Measurements from ENCODE around the gene INTS11. TPM values are rescaled to one million over a fixed set of nuclear protein-coding genes. Genes with fewer than 3 reads are reported as not detected.

INTS11 gene
- total and polyA plus RNA-seq, 2 of the 13 experiments (the other 11 are each of a cell fraction or from before 2014, with no cell fraction given), result 52.8 to 94.8 TPM

DNA sequence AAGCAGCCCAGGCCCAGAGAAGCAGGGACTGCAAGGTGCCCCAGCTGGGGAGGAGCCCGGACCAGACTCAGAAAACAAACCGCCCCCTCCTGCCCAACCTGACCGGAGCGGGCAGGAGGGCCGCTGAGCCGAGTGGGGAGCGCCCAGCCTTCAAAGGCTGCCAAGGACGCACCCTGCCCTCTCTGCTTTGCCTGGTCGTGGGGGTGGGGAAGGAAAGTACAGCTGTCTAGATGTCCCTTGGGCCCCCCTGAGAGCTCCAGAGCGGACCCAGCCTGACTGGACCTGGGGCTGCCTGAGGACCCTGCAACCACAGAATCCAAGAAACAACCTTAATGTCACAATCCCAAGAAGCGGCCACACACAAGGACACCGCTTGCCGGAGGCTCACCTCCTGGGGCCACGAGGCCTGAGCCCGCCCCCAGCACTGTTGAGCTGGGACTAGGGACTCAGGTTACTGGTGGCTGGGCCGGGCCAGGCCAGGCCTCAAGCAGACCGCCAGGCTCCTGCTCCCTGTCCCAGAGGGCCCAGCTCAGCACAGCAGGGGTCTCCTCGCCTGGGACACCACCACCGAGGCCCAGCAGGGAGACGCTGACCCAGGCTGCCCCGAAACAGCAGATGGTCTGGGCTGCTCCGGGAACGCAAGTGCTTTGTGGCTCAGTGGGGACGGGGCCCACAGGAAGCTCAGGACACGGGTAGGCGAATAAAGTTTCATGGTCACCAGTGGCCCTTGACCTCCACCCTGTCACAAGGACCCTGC, 23.4 kb upstream of the INTS11 start (continued):
- TF ChIP-seq ZNF274 (CRISPR knock-in tag; IDR thresholded peaks at IDR 0.05), result no peak
- no peak for TF ChIP-seq CSRNP1 (CRISPR knock-in tag; IDR thresholded peaks at IDR 0.05)
- no peak; the same call in 1 of the 2 replicates for TF ChIP-seq ZBTB25 (CRISPR knock-in tag; IDR thresholded peaks at IDR 0.05)
- peak; percentile 35; the same call in 1 of the 2 replicates for TF ChIP-seq TFDP2 (CRISPR knock-in tag; IDR thresholded peaks at IDR 0.05)
- no peak for TF ChIP-seq PRDM15 (CRISPR knock-in tag; IDR thresholded peaks at IDR 0.05)
- 0 out of 2 replicates have a peak, but pooled peaks have one; percentile 29 for TF ChIP-seq NR2C2 (CRISPR knock-in tag; IDR thresholded peaks at IDR 0.05; ENCODE audit: borderline replicate concordance)
- no peak for TF ChIP-seq KAT2B (IDR thresholded peaks at IDR 0.05; ENCODE audit: borderline replicate concordance, low read depth, low read length)
- TF ChIP-seq ZNF10 (CRISPR knock-in tag; IDR thresholded peaks at IDR 0.05; ENCODE audit: borderline replicate concordance, low read depth), result no peak
- TF ChIP-seq ZBTB8A (CRISPR knock-in tag; IDR thresholded peaks at IDR 0.05; ENCODE audit: borderline replicate concordance, low read depth), result no peak
- TF ChIP-seq JARID2 (CRISPR knock-in tag; IDR thresholded peaks at IDR 0.05; ENCODE audit: insufficient replicate concordance), result no peak
- TF ChIP-seq, protein P1, sequence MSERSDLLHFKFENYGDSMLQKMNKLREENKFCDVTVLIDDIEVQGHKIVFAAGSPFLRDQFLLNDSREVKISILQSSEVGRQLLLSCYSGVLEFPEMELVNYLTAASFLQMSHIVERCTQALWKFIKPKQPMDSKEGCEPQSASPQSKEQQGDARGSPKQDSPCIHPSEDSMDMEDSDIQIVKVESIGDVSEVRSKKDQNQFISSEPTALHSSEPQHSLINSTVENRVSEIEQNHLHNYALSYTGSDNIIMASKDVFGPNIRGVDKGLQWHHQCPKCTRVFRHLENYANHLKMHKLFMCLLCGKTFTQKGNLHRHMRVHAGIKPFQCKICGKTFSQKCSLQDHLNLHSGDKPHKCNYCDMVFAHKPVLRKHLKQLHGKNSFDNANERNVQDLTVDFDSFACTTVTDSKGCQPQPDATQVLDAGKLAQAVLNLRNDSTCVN (CRISPR knock-in tag; IDR thresholded peaks at IDR 0.05; ENCODE audit: borderline replicate concordance), result no peak; the same call in 1 of the 2 replicates
- no peak for TF ChIP-seq DPF2 (CRISPR knock-in tag; IDR thresholded peaks at IDR 0.05; ENCODE audit: borderline replicate concordance, low read depth)
- TF ChIP-seq ZNF34 (CRISPR knock-in tag; IDR thresholded peaks at IDR 0.05; ENCODE audit: borderline replicate concordance), result peak; percentile 78; the same call in 1 of the 2 replicates
- 0 out of 2 replicates have a peak, but pooled peaks have one; percentile 29 for TF ChIP-seq ZNF878 (CRISPR knock-in tag; IDR thresholded peaks at IDR 0.05)
- TF ChIP-seq SRSF9 (IDR thresholded peaks at IDR 0.05; ENCODE audit: borderline replicate concordance, insufficient read depth, low read depth, low read length, poor library complexity, severe bottlenecking), result no peak
- peak in 1 of 2 experiments; percentile 47; a peak in 1 of 4 replicates for TF ChIP-seq POLR2A (IDR thresholded peaks at IDR 0.05; ENCODE audit: insufficient read depth in 1 of 2, low read depth in 2 of 2, low read length in 2 of 2)
